ENCODE data around the gene UBE2G2.

The UBE2G2 gene, protein sequence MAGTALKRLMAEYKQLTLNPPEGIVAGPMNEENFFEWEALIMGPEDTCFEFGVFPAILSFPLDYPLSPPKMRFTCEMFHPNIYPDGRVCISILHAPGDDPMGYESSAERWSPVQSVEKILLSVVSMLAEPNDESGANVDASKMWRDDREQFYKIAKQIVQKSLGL

DNA sequence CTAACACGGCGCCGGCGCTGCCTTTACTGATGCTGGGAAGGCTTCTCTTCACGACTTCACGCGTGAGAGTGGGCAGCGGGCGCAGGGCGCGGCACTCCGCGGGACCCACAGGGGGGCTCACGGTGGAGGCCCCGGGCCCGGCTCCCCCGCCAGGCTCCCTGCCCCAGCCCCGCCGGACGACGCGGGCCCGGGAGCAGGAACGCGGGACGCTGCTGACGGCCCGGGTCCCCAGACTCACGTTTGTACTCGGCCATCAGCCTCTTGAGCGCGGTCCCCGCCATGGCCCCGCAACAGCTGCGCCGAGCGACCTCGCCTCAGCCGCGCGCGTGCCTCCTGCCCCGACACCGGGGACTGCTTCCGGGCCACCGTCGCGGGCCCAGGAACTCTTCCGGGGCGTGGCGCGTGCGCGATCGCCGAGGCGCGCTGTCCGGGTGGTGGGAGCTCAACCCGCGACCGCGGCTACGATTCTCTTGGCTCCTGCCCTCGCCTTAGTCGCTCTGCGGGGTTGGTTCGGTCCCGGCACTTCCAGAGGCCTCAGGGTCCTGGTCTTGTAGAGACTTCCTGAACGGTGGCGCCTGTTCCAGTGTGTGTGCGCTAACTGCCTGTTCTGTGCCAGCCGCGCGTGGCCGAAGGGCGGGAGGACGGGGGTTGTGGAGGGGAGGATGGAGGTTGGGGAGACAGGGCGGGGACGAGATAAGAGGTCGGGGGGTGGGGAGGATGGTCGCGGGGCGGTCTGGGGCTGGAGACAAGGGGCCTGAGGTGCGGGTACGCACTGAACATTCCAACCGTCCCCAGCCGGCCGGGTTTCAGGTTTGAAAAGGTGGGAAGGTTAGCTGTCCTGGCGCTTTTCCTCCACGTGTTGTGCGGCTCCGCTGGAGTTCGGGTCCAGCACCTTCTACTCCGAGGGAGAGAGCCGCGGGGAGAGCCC is at the start of gene UBE2G2:
TSS of gene UBE2G2 (minus strand) at position 353 of the 928 bp plus-strand sequence. CDS start at position 281, 72 bp downstream.
- DNase-seq (ENCODE audit: low read depth in 2 of 2) = peak; percentile 58 to 75

DNA sequence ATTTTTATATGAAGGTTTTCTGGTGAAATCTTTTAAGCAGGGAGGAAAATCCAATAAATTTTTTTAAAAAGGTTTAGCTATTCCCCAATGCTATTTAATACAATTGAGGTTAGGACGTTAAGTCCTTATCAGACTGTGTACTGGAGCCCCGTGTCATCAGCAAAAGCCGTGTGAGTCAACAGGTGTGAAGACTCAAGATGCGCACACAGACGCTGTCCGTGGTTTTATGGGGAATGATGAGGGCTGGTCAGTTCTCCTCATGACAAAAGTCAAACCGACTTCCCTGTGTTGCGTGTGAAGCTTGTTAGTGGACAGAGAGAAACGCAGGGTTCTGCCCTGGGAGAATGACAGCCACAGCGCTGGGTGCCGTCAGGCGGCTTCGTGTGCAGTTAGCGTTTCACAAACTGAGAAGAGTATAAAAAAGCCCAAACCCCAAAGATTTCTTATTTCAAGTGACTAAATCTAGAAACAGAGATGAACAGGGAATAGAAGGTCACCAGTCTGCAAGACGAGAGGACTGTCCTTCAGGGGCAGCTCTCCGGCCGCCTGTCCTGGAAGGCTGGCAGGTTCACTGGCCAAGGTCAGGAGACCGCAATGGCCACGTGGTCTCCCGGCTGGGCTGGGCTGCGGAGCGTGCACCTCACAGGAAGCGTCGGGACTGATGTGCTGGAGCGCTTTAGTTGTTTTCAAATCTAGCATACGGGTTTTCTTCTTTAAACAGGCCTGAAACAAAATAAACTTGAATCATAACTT is 49.5 kb upstream of the UBE2G2 start:
- no peak for DNase-seq (ENCODE audit: low read depth in 2 of 2)

DNA sequence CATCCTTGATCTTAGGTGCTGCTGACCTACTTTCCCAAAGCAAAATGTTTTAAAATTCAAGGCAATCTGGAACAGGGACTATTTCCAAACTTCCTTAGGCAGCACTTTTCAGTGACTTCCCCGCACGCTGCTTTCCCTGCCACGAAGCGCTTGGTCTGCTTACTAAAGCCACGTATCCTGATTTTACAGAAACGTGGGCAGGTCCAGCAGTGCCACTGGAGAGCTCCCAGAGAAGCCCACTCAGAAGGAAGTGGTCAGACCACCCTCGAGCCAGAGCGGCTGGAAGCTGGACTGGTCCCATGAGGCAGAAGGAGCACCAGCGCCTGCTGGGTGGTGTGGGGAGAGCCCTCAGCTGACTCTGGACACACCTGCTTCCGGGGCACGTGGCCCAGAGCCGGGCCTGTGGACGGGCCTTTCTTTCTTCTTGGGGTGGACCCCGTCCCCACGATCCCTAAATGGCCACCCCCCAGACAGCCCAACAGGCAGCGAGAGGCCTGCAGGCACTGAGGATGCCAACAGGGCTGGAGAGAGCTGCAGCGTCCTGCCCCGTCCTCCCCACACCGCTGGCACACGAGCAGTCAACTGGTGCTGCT is 48.7 kb upstream of the UBE2G2 start:
- no peak for DNase-seq (ENCODE audit: low read depth in 2 of 2)

DNA sequence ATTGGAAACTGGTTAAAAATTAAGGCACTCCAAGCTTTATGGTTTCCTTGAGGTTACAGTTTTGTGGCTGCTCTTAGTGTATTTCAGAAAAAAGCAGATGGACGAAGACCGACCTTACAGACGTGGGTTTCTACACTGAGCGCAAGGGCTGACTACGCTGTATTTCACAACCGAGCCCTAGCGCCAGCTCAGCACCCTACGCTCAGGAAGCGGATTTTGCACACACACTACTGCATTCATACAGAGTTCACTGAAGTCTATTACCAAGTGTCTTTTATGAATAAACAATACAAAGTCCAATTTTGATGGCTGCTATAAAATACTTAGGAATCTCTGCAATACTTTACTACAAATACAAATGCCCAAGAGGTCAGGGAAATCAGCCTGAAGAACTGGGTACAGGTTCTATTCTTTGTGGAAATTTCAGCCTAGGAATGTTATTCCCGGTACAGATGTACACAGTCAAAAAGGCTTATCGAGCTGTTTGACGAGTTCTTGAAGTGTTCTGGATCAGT is 48.1 kb upstream of the UBE2G2 start:
- no peak for DNase-seq (ENCODE audit: low read depth in 2 of 2)

DNA sequence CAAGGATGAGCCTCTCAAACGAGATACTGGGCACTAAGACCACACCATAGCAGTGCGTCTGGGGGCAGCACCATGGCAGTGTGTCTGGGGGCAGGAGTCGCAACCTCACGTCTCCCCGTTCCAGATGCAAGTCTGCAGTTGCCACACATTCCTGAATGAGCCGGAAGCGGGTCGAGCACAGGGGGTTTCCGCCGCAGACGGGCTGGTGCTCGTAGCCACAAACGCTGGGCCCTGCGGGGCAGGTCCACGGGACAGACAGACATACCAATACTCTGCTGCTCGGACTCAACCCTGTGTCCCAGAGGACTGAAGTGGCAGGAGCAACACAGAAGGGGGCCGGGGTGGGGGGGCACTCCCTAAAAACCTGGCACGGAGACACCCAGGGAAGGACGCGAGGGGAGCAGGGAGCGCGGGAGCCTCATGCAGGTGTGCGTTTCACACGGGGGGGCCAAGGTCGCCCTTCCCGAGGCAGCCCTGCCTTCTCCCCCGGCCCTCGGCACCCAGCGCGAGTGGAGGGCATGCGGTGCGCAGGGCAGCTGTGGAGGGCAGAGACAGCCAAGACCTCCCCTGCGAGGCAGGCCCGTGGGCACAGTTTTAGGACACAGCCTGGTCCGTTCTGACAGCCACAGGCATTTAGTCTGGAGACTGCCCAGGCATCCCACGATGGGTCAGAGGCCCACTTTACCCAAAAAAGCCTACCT is 47.4 kb upstream of the UBE2G2 start:
- DNase-seq (ENCODE audit: low read depth in 2 of 2) = no peak

DNA sequence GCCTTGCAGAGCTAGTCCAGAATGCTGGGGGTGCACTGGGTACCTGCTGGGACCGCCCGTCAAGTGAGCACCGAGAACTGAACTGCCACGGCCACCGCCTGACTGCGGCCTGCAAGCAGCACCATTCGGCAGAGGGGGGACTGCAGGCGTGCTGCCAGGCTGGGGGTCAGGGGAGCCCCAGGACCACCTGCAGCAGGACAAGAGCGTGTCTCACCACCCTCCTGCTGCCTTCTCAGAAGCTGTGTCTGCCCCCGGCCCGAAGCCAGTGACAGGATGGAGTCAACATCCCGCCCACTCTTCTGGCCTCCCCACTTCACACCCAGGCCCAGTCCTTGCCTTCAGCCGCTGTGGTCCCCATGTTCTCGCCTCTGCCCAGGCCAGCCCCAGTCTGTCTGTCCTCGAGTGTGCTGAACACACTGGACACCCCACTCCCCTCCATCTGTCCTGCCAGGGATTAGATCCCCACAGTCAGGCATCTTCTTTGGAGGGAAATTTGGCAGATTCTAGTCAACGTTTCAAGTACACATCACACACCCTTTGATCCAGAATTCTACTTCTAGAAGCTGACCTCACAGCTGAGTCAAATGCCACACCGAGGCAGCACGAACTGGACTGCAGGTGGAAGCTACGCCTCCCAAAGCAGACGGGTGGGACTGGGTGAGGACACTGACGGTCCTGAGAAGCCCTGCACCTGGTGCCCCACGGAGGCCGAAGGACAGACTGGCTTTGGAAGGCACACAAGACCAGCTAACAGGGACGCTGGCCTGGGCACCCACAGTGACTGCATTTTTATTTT is 45.8 kb upstream of the UBE2G2 start:
- no peak for DNase-seq (ENCODE audit: low read depth in 2 of 2)

DNA sequence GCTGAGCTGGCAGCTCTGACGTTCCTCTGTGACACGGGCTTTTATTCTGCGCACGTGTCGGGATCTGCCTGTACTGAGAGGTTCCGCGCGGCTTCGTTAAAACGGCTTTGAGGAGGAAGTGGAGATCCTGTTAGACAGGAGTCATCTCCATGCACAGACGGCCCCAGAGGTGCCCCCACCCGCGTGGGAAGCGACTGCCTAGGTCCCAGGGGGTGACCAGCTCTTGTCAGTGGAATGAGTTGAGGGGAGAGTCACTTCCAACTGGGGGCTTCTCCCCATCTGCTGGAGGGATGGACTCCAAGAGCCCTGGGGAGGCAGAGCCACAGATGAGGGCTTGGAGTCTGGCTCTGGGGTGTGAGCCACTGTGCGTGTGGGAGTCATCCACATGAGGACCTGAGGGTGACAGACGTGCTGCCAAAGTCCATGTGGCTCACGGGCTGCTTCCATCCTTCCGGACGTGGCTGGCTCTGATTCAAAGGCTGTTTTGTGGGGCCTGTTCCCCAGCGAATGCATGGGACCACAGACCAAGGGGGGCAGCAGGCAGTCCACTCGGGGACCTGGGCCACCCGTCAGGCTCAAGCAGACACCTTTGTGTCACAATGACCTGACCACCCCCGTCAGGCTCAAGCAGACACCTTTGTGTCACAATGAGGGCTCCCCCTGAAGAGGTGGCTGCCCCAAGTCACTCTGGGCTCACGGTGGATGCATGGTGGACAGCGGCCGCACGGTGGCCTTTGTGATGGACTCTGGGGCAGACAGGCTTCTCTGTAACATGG is 45.1 kb upstream of the UBE2G2 start:
- DNase-seq (ENCODE audit: low read depth in 2 of 2) = no peak

DNA sequence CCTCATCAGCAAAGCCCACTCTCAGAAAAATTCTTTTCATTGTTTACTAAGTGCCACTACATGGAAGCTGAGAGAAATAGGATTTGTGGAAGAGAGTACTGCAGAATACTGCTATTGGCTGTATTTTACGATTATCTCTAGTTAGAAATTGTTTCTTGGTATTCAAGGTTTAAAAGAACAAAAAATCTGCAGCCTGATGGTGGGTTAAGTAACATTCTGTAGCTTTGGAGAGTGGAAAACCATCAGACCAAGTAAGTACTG is 44.5 kb upstream of the UBE2G2 start:
- no peak for DNase-seq (ENCODE audit: low read depth in 2 of 2)

DNA sequence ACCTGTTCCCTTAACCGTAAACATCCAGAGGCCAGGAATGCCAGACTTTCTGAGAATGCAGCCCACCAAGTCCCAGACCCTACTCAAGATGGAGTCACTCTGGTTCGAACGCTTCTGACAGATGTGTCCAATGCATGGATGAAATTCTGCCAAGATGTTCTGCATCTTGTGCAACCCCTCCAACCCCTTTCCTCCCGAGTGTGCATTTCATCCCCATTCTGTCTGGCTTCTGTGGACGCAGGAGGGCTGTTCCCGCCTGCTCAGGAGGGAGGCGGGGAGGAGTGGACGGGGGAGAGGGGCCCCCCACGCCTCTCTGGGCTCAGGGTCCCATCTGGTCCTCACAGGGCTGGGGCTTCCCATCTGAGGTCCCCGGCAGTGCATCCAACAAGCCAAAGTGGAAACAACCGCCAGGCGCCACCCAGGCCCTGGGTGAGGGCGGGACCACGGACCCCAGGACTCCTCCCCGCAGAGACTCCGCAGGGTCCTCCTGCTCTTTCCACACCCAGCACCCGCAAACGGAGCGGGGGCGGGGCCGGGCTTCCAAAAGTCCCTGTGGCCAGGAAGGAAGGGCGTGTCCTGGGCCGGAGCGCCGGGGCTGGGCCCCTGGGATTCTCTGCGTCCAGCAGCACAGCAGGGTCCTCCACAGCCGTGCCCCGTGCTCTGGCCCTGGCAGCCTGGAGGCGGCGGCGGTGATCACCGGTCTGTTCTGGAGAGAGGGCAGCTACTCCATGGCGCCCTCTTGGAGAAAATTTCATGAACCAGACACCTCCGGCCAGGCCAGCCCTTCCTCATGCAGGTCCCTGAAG is 44.0 kb upstream of the UBE2G2 start:
- peak in 1 of 2 donors; percentile 24 for DNase-seq (ENCODE audit: low read depth in 2 of 2)

DNA sequence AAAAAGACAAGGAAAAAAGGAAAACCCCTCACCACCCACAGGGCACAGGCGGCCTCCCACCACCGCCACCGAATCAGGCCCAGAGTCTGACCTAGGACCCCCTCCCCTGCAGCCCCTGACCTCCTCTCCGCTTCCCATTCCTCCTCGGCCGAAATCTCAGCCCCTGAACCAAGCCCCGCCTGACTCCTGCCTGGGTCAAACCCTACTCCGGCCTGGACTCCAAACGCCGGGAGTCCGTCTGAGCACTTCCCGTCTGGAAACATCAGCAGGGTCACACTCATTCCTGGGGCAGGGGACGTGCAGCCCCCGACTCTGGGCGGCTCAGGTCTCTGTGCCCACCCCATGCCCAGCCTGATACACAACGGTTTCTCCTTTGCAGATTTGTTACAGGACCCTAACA is 42.6 kb upstream of the UBE2G2 start:
- no peak for DNase-seq (ENCODE audit: low read depth in 2 of 2)

DNA sequence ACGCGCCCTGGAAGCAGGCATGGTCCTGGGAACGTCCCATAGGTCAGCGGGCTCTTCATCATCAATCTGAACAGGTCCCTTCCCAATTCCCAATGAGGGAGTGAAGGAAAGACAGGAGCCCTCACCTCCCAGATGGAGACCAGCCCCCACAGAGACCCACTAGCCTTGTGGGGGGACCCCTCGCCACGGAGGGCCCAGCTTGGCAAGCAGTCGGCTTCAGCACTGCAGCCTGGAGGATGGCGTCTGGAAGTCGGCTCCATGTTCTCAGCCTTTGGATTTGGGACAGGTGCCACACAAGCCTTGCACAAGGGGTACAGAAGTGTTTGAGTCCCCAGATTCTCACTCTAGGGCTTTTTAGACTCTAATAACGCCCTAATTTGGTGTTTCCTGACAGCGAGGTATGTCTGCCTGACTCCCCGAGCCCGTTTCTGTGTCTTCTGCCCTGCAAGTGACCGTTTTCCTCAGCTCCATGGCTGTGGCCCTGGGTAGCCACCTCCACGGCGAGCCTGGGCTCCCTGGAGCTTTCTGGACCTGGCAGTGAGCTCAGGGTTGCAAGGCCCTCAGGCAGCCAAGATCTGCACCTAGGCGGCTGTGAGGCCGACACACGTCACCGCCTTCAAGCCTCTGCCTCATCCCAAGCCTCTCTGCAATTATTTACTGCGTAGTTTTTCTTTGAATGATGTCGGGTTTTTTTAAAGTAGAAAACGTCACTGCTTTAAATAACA is 41.3 kb upstream of the UBE2G2 start:
- no peak for DNase-seq (ENCODE audit: low read depth in 2 of 2)

DNA sequence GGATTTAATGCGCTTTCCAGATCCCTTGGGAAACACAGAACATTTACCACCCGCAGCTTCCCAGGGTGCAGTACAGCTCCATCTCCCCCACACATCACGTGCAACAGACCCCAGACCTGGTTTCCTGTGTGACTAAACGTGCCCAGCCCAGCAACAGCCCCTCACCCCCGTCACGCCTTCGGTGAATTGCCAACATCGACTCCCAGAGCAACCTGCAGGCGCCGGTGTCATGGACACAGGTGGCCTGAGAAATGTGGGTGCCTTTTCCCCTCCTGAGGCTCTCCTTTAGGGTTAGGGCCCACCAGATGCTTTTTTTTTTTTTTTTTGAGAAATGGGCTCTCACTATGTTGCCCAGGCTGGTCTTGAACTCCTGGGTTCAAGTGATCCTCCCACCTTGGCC is 40.5 kb upstream of the UBE2G2 start:
- no peak for DNase-seq (ENCODE audit: low read depth in 2 of 2)

DNA sequence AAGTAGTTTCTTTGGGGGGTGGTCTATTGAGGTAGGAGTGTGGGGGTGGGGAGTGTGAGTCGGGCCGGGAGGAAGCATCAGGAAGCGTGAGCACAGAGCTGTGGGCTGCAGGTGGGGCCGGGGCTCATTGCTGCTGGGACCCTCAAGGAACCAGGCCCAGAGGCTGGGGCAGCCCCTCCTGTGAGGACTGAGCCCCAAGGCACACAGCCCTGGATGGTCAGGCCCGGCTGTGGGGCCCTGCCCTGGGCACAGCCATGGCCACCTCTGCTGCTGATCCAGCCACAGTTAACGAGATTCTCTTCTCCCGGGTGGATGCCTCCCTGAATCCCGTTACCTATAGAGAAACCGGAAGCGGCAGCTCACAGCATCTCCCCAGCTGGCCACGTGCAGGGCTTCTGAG is 39.2 kb upstream of the UBE2G2 start:
- no peak for DNase-seq (ENCODE audit: low read depth in 2 of 2)

DNA sequence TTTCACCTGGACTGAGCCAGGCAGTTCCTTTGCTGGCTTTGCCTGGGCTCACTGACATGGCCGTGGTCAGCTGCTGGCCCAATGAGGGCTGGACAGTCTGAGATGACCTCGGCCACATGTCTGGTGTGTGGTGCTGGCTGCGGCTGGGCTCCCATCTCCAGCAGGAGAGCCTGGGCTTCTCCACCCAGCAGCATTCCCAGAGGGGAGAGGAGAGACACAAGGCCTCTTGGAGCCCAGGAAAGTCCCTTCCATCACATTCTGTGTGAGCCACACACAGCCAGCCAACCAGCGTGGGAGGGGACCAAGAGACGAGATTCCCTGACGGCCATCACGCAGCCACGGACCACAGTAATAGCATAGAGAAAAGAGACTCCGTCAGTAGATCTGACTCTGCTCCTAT is 37.3 kb upstream of the UBE2G2 start:
- no peak for DNase-seq (ENCODE audit: low read depth in 2 of 2)

DNA sequence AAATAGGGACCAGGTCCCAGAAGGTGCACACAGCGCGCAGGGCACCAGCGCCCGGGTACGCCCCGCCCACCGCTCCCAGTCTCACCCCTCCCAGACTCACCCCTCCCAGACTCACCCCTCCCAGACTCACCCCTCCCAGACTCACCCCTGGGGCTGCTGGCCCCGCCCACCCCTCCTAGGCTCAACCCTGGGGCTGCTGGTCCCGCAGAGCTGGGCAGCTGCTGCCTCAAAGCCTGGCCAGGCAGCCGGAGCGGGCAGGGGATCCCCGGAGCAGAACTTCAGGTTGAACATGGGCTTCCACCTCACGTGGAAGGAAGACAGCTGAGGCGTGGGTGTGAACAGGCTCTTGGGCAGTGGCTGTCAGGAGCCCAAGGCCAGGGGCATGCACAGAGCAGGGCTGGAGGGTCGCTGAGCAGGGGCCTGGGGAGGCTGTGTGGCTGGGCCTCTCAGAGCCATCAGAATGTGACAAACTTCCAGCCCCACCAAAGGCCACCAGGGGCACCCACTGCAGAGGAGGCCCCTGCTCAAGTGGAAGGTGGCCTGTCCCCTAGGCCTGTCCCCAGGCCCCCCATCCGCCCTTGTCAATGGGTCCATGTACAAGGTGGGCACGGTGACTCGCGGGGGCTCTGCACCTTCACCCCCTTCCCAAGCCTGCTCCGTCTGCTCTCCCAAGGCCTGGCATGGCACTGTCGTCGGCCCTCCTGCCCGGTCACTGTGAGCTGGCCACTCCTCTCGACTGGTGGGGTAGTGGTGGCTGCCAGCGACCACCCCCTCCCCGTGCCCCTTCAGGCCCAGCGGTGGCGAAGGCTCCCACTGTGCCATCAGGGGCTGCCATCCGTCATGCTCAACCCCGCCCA is 36.6 kb upstream of the UBE2G2 start:
- DNase-seq (ENCODE audit: low read depth in 2 of 2) = no peak

DNA sequence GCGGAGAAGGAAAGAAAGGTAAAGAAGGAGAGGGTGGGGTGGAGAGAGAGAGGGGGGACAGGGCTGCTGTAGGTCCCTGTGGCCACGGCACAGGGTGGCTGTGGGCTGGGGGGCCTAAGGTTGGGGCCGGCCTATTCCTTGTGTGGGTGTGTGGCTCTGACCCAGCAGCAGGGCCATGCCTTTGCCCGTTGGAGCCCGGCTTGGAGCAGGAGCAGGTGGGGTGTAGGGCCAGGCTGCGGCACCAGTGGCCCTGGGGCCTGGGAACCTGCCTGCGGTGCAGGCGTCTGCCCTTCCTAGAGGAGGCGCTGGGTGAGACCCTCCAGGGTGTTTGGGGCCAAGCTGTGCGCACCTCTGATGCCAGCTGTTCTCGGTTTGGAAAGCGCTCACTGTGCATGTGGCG is 35.9 kb upstream of the UBE2G2 start:
- DNase-seq (ENCODE audit: low read depth in 2 of 2) = no peak

DNA sequence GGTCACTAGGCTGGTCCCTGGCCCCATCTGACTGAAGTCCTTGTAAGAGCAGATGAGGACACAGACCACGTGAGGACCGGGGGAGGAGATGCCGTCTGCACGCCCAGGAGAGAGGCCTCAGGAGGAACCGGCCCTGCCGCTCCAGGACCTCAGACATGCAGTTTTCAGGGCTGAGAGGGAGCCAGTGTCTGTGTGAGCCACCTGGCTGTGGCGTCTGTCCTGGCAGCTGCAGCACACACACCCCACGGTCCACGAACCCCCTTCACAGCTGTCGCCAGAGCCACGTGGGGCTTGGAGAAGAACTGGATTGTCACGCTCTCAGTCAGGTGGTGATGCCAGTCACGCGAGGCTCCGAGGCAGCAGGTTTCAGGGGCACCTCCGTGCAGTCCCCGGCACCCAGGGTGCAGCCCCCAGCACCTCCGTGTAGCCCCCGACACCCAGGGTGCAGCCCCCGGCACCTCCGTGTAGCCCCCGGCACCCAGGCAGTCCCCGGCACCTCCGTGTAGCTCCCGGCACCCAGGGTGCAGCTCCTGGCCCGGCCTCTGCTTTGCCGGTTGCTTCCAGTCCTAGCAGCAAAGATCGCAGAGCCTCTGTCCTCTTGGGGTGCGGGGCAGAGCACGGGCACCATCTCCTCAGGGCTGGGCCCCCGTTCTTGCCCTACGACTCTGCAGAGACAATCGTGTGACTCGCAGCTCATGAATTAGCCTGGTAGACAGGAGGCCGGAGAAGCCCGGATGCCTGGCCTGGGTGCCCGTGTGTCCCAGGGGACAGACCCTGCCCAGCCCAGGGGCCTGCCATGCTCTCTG is 35.2 kb upstream of the UBE2G2 start:
- no peak for DNase-seq (ENCODE audit: low read depth in 2 of 2)
